HepG2 (cell line): ENCODE measurements around the gene CAMSAP1. TPM values are rescaled to one million over a fixed set of nuclear protein-coding genes. Genes with fewer than 3 reads are reported as not detected.
A peak's percentile ranks its signal among the peaks of the same experiment; 100 is the strongest.

Source experiments
- ATAC-seq: fragments of 200-7000 bp; cut with Tn5 transposase; 3 replicates; pipeline ENCODE4 v1.9.1; 2020; ENCODE audit warnings: mild to moderate bottlenecking, moderate library complexity
- BruUV-seq: library from RNA; stranded (reverse); fragments of 400-500 nt; replicated peaks from 2 replicates; lab custom pipeline; 2021; lab: Mats Ljungman, UMichigan
- CTCF ChIA-PET: fragments of 300-600 bp; formaldehyde crosslinking; extraction: SDS; loops from one replicate; lab custom pipeline; 2021; ENCODE audit warnings: low total read pairs, inconsistent platforms, low intra/inter-chr PET ratio; lab: Yijun Ruan, JAX
- POLR2A ChIA-PET: fragments of 350-600 bp; sonication (Branson Sonifier 250); formaldehyde crosslinking; loops from one replicate; lab custom pipeline; 2020; ENCODE audit warnings: antibody characterized with exemption, inconsistent platforms; lab: Yijun Ruan, JAX
- DNase-seq: peaks from one replicate; pipeline ENCODE4 v3.0.0-alpha.2; 2015; ENCODE audit warnings: low spot score
- FAIRE-seq: peaks from 3 replicates; lab custom pipeline; 2011; peaks lifted over from hg19 to GRCh38; lab: Jason Lieb, UNC
- H2AFZ ChIP-seq: one replicate; pipeline ENCODE4 v1.6.1; 2011; ENCODE audit warnings: low read length, inconsistent platforms
- H3K27ac ChIP-seq: fragments of 300-600 bp; 3 replicates; pipeline ENCODE4 v1.8.0; 2011; ENCODE audit warnings: mixed run types, mild to moderate bottlenecking, mixed read lengths, low read length, inconsistent platforms; ENCODE audit not compliant: insufficient read depth; ENCODE audit errors: extremely low read length
- H3K27me3 ChIP-seq, 2 experiments: fragments of 200-600 bp in 1 of 2; 2 replicates in 1 of 2; 3 replicates in 1 of 2; pipeline versions ENCODE4 v1.6.0 to v1.8.0; 2011; ENCODE audit warnings: low read length in 2 of 2, mild to moderate bottlenecking in 2 of 2, moderate library complexity in 2 of 2, inconsistent platforms in 1 of 2; ENCODE audit not compliant: insufficient read depth in 2 of 2, control insufficient read depth in 1 of 2
- H3K36me3 ChIP-seq, 2 experiments: fragments of 200-600 bp in 1 of 2; replicated peaks in 1 of 2; 2 replicates in 1 of 2; 3 replicates in 1 of 2; pipeline versions ENCODE4 v1.5.1 to v1.8.0; 2011; ENCODE audit warnings: low read length in 2 of 2, inconsistent platforms in 1 of 2; ENCODE audit not compliant: insufficient read depth in 2 of 2, control insufficient read depth in 1 of 2
- H3K4me1 ChIP-seq: 2 replicates; pipeline ENCODE4 v1.5.1; 2012; ENCODE audit warnings: low read length, inconsistent platforms; ENCODE audit not compliant: insufficient read depth
- H3K4me2 ChIP-seq: 2 replicates; pipeline ENCODE4 v1.6.0; 2011; ENCODE audit warnings: low read depth, low read length, inconsistent platforms
- H3K4me3 ChIP-seq, 3 experiments: fragments of 200-600 bp in 1 of 3; sonication (generic), shearing (Covaris generic) in 1 of 3; replicated peaks in 1 of 3; 2 replicates each; pipeline ENCODE4 v1.5.1; 2011 to 2016; ENCODE audit warnings: low read length in 3 of 3, inconsistent platforms in 2 of 3, low read depth in 2 of 3, mild to moderate bottlenecking in 2 of 3, control low read depth in 1 of 3, mixed read lengths in 1 of 3; ENCODE audit not compliant: insufficient read depth in 1 of 3
- H3K79me2 ChIP-seq: one replicate; pipeline ENCODE4 v1.6.1; 2011; ENCODE audit warnings: low read length, inconsistent platforms; ENCODE audit not compliant: insufficient read depth
- H3K9ac ChIP-seq: 2 replicates; pipeline ENCODE4 v1.6.0; 2011; ENCODE audit warnings: mild to moderate bottlenecking, low read depth, low read length, inconsistent platforms; ENCODE audit not compliant: insufficient read depth
- H3K9me3 ChIP-seq: 2 replicates; pipeline ENCODE4 v1.5.1; 2012; ENCODE audit warnings: mild to moderate bottlenecking, low read length
- H4K20me1 ChIP-seq: 2 replicates; pipeline ENCODE4 v1.6.0; 2011; ENCODE audit warnings: inconsistent platforms, mild to moderate bottlenecking, low read length, moderate library complexity; ENCODE audit not compliant: insufficient read depth
- RCOR2 ChIP-seq: IDR thresholded peaks from 2 replicates; pipeline ENCODE4 v1.6.1; 2016; ENCODE audit warnings: missing biosample characterization, missing genetic modification reagents
- SP5 ChIP-seq: IDR thresholded peaks from 2 replicates; pipeline ENCODE4 v1.6.1; 2016; ENCODE audit warnings: low read depth, borderline replicate concordance
- YY1 ChIP-seq: IDR thresholded peaks from 2 replicates; pipeline ENCODE4 v1.6.1; 2011; ENCODE audit warnings: low read length, low read depth, moderate library complexity, mild to moderate bottlenecking; ENCODE audit not compliant: insufficient read depth, insufficient replicate concordance
- ZMYM3 ChIP-seq: sonication (generic); formaldehyde crosslinking; IDR thresholded peaks from 2 replicates; pipeline ENCODE4 v1.5.1; 2020; ENCODE audit warnings: mild to moderate bottlenecking, missing genetic modification reagents
- ZNF121 ChIP-seq: sonication (generic); formaldehyde crosslinking; IDR thresholded peaks from 2 replicates; pipeline ENCODE4 v1.5.0; 2020; ENCODE audit warnings: mild to moderate bottlenecking, missing genetic modification reagents
- ZNF770 ChIP-seq: sonication (generic); formaldehyde crosslinking; IDR thresholded peaks from 2 replicates; pipeline ENCODE4 v1.5.0; 2020; ENCODE audit warnings: mild to moderate bottlenecking, missing genetic modification reagents
- WGBS: methylation state at CpG from one replicate; pipeline ENCODE4 v1.1.6; 2017; ENCODE audit warnings: low lambda C conversion rate; 5-methylcytosine and 5-hydroxymethylcytosine counted together
- in situ Hi-C: cut with HindIII; loops from 2 replicates; pipeline ENCODE4 v1.10.0; 2017; ENCODE audit warnings: low pct_unique_long_range_greater_than_20kb; ENCODE audit not compliant: extremely low pct_ligation_motif_present
- intact Hi-C: fragments of 100-400 bp; cut with micrococcal nuclease; formaldehyde crosslinking; loops from one replicate; pipeline ENCODE4 v1.10.0; 2022; ENCODE audit not compliant: unreplicated experiment
- polyA plus RNA-seq, 8 experiments: library from polyadenylated mRNA; depleted of rRNA in 3 of 8; stranded (reverse) in 7 of 8; unstranded in 1 of 8; fragments of >200 nt; fragmentation: Illumina TruSeq in 4 of 8; extraction: Trizol in 4 of 8; gene quantifications; 2 replicates each; pipeline versions ENCODE4 v1.2.1 to v1.2.3, GENCODE V29; 2011 to 2016; ENCODE audit warnings: low read depth in 4 of 8, missing spikeins in 1 of 8, mixed read lengths in 1 of 8; ENCODE audit not compliant: insufficient read depth in 1 of 8
- total RNA-seq, 5 experiments: library from RNA; depleted of rRNA; stranded (reverse); fragments of >200 nt; fragmentation: Illumina TruSeq; extraction: Trizol; gene quantifications; 2 replicates each; pipeline ENCODE4 v1.2.3, GENCODE V29; 2016; ENCODE audit warnings: low read depth in 1 of 5

Gene CAMSAP1
- total and polyA plus RNA-seq, 2 of the 13 experiments (the other 11 are each of a cell fraction or from before 2014, with no cell fraction given), result 3.8 to 12.4 TPM

- no peak for DNase-seq
- POLR2A ChIA-PET, result no interaction called here
- 87% methylated on average over 9 of the region's 9 CpGs for WGBS
- peak; percentile 51 for ATAC-seq
- in situ Hi-C loops, result no loop called here
- BruUV-seq, result no TSS peak
- H3K79me2 ChIP-seq, result peaks cover 93% of the 10 kb centered on the region
- no peak overlapping the region for H3K4me2 ChIP-seq
- no peaks in the 10 kb centered on the region for H3K27me3 ChIP-seq
- H3K9ac ChIP-seq, result no peak overlapping the region
- no peak overlapping the region for H3K4me3 ChIP-seq
- intact Hi-C loops, result no loop called here
- TF ChIP-seq YY1, result no peak
- TF ChIP-seq ZNF121 (CRISPR knock-in tag), result peak; percentile 97
- TF ChIP-seq ZMYM3, result peak; percentile 66
- TF ChIP-seq SP5 (CRISPR knock-in tag), result no peak
- peak; percentile 99 for TF ChIP-seq ZNF770 (CRISPR knock-in tag)
- TF ChIP-seq RCOR2, result 0 out of 2 replicates have a peak, but pooled peaks have one; percentile 27
- TF ChIP-seq, all 625 proteins: peak for 4
- CTCF ChIA-PET, result no interaction called here
- H3K4me1 ChIP-seq, result peaks cover 52% of the 10 kb centered on the region
- no peak for FAIRE-seq
- H3K9me3 ChIP-seq, result no peaks in the 10 kb centered on the region
- no peaks in the 10 kb centered on the region; a peak in 1 of 5 replicates for H3K36me3 ChIP-seq
- H3K27ac ChIP-seq, result no peak overlapping the region
- H4K20me1 ChIP-seq, result peaks cover 27% of the 10 kb centered on the region
- no peak overlapping the region for H2AFZ ChIP-seq
These were observed 6.2 kb downstream of the CAMSAP1 start for GRCh38 chr9:135901031-135901758.
